Measurements from ENCODE around the gene PGBD5. TPM values are rescaled to one million over a fixed set of nuclear protein-coding genes. Genes with fewer than 3 reads are reported as not detected.

Gene PGBD5
- total RNA-seq, 1 donor: not detected

GRCh38 chr1:230300322-230301301 is 125.5 kb downstream of the PGBD5 start:
- no peak for DNase-seq (ENCODE audit: low read depth)
- no peak overlapping the region for H3K4me3 ChIP-seq (ENCODE audit: low read depth, low read length)
- no peak for TF ChIP-seq CTCF (IDR thresholded peaks at IDR 0.05; ENCODE audit: insufficient read depth, low read depth, low read length)

DNA sequence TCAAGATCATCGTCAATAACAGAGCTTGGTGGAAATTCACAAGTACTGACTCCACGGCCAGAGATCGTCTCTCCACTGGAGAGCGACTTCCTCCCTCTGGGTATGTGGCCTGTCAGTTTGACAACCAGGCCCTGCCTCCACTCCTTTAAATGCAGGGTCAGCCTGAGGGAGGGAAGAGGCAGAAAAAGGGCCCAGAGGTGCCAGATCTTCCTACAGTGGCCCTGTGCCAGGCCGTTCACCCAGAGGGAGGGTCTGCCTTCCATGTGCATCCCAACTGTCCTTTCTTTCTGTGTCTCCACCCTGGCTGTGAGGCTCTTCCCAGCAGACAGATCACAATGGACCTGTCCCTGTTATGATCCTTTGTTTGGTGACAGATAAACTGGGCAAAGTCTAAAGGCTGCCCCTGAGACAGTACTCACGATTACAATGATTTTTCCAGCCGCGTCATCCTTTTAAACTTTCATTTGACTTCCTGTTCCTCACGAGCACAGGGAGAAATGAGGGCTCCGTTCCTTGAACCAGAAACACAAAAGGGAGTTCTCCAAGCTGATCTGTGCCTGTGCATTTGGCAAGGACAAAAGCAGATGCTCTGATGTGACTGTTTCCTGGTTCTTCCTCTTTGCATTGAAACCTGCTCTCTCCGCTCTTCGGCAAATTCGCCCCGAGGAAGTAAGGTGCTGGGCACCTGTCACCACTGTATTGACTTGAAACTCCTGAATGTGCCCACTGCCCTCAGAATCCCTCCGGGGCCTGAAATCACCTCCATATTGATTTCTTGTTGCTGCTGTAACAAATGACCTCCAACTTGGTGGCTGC is 126.7 kb downstream of the PGBD5 start:
- TF ChIP-seq CTCF (IDR thresholded peaks at IDR 0.05; ENCODE audit: insufficient read depth, low read depth, low read length): no peak
- no peak for DNase-seq (ENCODE audit: low read depth)

GRCh38 chr1:230295367-230295766 is 130.8 kb downstream of the PGBD5 start:
- no peak for DNase-seq (ENCODE audit: low read depth)
- TF ChIP-seq CTCF (IDR thresholded peaks at IDR 0.05; ENCODE audit: insufficient read depth, low read depth, low read length): no peak
- no peak overlapping the region for H3K4me3 ChIP-seq (ENCODE audit: low read depth, low read length)

More for the DNA sequence above, 126.7 kb downstream of the PGBD5 start:
- H3K4me3 ChIP-seq (ENCODE audit: low read depth, low read length): no peak overlapping the region

GRCh38 chr1:230293390-230293700 is 132.8 kb downstream of the PGBD5 start:
- DNase-seq (ENCODE audit: low read depth): no peak
- no peak overlapping the region for H3K4me3 ChIP-seq (ENCODE audit: low read depth, low read length)
- no peak for TF ChIP-seq CTCF (IDR thresholded peaks at IDR 0.05; ENCODE audit: insufficient read depth, low read depth, low read length)

GRCh38 chr1:230292689-230293389 is 133.3 kb downstream of the PGBD5 start:
- no peak for TF ChIP-seq CTCF (IDR thresholded peaks at IDR 0.05; ENCODE audit: insufficient read depth, low read depth, low read length)
- H3K4me3 ChIP-seq (ENCODE audit: low read depth, low read length): no peak overlapping the region
- DNase-seq (ENCODE audit: low read depth): no peak

DNA sequence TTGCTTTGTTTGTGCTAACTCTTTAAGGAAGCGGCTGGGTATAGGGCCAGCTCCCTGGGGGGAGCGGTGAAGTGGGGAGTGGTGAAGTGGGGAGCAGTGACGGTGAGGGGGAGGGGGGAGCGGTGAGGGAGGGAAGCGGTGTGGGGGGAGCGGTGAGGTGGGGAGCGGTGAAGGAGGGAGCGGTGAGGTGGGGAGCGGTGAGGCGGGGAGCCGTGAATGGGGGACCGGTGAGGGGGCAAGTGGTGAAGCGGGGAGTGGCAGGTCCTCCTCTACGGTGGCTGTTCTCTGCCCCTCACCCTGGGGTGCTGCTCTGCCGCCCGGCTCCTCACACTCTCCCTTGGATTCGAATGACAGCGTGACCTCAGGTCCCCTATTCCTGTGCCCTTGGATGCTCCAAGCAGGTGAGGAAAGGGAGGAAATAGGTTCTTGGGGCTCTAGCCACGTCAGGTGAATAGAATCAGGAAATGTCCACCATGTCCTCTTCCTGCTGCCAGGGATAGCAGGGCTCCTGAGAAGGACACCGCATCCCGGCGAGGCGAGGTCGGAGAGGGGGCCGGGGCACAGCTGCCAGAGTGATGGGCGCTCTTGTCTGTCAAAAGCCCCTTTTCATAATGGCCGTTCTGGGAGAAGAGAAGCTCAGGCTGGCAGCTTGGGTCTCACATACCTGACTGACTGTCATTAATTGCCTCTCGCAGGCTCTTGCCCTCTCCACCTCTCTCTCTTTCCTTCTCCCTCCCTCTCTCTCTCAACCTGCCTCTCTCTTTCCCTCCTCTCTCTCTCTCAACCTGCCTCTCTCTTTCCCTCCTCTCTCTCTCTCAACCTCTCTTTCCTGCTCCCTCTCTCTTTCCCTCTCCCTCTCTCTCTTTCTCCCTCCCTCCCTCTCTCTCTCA is 134.2 kb downstream of the PGBD5 start:
- no peak overlapping the region for H3K4me3 ChIP-seq (ENCODE audit: low read depth, low read length)
- DNase-seq (ENCODE audit: low read depth): no peak
- no peak for TF ChIP-seq CTCF (IDR thresholded peaks at IDR 0.05; ENCODE audit: insufficient read depth, low read depth, low read length)

Data from fibroblast of villous mesenchyme (primary cell).